HG03045 (cell line): Measurements from ENCODE around the gene BEGAIN.

ENCODE experiments used
- ATAC-seq: cut with Tn5 transposase; IDR thresholded peaks from one replicate; pipeline ENCODE4 v1.9.1; 2021; ENCODE audit warnings: mild to moderate bottlenecking, moderate library complexity; ENCODE audit not compliant: unreplicated experiment

Gene BEGAIN

DNA sequence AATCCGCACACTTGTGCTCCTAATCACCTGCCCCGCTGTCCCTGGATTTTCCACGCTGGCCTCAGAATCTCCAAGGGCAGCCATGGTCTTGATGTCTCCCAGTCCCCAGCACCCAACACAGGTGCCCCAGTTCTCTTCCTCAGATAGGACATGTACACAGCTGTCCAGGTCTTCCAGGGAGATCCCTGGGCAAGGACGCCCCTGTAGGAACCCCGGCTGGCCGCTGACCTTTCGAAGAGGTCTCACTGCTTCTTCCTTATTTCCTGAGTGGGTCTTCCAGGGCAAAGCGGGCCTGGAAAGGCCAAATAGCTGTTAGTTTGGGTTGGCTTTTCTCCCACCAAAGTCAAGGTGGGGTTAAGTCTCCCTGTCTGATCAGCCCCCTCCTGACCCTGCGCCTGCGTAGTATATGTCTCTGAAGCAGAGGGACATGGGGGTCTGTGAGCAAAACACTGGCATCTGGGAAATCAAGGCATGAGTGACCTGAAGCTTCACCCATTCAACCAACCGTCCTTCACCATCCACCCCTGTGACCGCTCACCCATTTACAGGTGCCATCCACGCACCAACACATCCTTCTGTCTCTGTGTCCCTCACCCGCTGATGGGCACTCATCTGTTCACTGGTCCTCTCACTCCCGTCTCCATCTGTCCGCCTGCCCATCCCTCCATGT, 4.6 kb downstream of the BEGAIN start:
- ATAC-seq: no peak

GRCh38 chr14:100581228-100582145, 5.7 kb downstream of the BEGAIN start:
- ATAC-seq: no peak

DNA sequence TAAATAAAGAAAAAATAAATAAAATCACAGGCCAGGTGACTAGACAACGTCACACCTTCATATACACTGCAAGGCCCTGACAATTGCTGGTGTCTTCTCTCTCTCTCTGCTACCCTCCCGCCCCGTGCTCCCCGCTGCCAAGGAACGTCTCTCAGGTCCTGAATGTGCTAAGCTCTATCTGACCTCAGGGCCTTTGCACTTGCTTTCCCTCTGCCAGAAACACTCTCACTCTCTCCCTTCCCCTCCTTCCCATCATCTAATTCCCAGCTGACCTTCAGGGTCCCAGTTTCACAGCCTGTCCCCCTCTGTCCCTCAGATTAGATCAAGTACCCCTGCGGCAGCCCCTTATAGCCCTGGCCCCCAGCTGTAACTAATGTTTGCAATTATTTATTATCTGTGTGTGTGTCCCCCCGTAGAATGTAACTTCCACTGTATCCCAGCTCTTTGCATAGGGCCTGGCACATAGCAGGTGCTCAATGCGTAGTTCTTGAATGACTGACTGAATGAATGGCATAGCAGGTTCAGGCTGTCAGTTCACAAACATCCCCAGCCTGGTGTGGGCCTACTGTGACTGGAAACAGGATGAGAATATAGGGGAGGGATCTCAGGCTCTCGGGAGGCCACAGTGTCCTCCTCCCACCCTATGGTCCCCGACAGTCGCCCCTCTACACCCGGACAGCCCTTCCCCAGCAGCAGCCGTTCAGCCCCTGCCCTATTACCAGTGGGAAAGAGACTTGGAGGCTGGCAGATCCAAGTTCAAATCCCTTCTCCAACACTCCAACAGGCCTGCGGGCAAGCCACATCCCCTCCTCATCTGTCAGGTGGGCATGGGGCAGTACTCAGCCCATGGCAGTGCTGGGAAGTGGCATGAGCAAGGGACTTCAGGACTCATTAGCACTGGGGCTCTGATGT, 6.6 kb downstream of the BEGAIN start:
- no peak for ATAC-seq

DNA sequence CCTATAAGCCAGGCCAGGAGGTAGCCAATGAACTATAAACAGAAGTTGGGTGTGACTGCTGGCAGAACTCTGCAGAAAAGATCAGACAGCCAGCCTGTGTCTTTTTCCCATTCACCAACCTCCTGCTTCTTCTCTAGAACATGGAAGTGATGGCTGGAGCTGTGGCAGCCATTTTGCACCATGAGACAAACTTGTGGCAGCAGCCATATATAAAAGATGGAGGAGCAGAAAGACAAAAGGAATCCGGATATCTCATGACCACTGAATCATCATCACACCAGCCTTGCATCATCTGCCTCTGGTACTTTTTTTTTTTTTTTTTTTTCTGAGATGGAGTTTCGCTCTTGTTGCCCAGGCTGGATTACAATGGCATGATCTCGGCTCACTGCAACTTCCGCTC, 8.7 kb downstream of the BEGAIN start:
- ATAC-seq: no peak

DNA sequence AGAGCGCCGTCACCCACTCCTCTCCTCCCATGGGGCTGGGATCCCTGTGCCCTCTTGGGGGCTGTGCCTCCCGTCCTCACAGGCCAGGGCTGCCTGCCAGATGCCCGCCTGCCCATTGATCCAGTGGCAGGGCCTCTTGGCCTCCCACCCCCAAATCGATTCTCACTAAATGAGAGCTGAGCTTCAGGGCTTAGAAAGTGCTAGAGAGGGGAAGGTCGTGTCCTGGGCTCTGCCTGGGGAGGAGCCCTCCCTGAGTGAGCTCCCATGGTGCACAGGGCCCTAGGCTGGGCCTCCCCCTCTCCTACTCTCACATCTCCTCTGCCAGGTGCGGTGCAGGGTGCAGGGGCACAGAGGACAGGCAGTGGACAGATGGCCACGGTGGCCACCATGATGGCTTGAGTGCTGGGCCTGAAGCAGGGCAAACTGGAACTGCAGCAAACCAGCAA, 9.2 kb downstream of the BEGAIN start:
- no peak for ATAC-seq

GRCh38 chr14:100577321-100577985, 9.8 kb downstream of the BEGAIN start:
- no peak for ATAC-seq

DNA sequence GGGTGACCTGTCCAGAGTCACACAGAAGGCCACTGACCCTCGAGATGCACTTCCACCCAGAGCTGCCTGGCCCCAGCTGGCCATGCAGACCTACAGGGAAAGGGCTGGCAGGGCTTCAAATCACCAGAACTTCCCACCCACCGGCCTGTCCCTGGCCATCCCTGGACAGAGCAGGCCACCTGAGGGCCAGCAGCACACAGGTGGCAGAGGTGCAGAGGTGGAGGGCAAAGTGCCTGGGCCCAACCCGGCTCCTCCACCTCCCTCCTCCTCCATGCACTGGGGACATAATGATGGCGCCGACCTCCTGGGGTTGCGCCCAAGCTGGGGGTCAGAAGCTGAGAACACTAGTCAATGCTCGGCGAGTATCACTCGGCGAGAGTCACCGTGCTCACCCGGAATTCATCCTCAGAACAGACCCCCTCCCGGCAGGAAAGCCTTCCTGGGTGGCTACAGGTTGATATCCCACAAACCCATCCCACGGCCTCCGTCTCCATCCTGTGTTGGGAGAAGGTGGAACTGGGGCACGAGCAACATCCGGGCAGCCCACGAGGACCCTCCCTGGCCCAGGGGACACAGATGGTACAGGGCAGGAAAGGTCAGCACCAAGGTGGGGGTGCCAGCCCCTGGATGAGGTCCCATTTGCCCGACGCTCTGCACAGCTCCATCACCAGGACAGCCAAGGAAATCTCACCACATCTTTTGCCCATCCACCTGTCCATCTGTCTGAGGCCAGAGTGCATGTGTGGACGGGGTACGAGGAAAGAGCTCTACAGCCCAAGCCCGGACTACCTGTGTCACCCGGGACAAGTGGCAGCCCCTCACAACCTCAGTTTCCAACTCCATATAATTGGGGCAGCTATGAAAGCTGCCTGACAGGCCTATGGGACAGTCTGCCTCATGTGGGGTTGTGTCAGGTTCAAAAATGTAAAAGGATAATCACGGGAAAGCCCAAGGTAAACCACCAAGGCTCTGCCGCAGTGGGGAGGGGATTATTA, 10.8 kb downstream of the BEGAIN start:
- no peak for ATAC-seq

GRCh38 chr14:100575266-100575995, 11.8 kb downstream of the BEGAIN start:
- ATAC-seq: no peak

- no peak for ATAC-seq
These were observed 12.6 kb downstream of the BEGAIN start for GRCh38 chr14:100574642-100575031.

GRCh38 chr14:100573757-100574641, 13.2 kb downstream of the BEGAIN start:
- ATAC-seq: no peak

- ATAC-seq: no peak
These were observed 14.0 kb downstream of the BEGAIN start for GRCh38 chr14:100573002-100573756.

GRCh38 chr14:100572543-100572942, 14.7 kb downstream of the BEGAIN start:
- ATAC-seq: no peak

- ATAC-seq: no peak
These were observed 15.4 kb downstream of the BEGAIN start for GRCh38 chr14:100571837-100572236.

DNA sequence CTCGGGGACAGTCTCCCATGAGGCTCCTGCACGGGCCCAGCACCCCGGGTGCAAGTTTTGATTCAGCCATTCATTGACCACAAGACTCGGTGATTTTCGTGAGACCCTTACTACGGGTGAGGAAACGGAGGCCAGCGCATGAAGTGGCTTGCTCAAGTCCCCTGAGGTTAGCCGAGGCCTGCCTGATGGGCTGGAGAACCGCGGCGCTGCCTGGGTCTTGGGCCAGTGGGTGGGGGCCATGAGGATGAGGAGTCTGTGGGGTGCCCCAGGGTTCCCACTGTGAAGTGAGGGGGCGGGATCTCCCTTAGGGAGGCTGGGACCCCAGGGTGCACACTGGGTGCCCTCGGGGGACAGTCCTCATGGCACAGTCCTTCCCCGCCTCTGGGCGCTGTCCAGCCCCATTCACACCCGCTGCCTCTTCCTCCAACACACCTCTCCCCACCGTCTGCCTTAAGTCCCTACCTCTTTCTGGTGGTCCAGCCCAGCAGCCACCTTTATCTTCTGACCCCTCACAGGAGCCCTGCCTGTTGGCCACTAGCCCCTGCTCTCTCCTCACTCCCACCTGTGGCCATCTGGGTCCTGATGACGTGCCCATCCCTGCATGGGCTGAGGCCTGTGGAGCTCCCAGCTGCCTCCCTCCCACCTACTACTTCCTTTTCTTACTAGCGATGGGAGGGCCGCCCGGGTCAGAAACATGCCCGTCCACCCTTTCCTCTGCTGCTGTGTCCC, 16.3 kb downstream of the BEGAIN start:
- no peak for ATAC-seq

DNA sequence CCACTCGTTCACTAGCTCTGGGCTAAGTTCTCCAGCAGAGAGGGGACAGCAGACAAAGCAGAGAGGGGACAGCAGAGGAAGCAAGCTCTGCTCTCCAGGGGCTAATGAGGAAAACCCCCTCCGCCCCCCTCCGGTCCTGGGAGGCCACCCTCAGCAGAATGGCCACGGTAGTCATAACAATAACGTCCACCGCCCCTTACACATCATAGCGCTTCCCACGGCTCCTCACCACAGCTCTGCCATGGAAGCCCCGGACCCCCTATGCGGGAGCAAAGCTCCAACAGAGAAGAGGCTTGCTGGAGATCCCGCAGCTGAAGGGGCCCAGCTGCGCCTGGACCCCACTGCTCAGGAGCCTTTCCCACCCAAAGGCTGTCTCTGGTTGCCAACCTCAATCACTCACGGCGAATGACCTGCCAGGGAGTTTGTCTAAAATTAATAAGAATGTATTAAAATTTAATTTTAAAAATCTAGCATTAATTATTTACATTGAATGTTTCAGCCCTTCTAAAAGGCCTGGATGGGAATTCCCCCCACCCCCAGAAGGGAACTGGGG, 17.4 kb downstream of the BEGAIN start:
- ATAC-seq: no peak
